HG03575 (cell line): ENCODE data around the gene IGLL5.

Experiments
- ATAC-seq: cut with Tn5 transposase; IDR thresholded peaks from one replicate; pipeline ENCODE4 v1.9.1; 2021; ENCODE audit not compliant: unreplicated experiment, insufficient number of reproducible peaks, low FRiP score; ENCODE audit errors: extremely low read depth

Gene IGLL5

GRCh38 chr22:22943521-22944267 is 56.1 kb downstream of the IGLL5 start:
- no peak for ATAC-seq

- no peak for ATAC-seq
Measured at GRCh38 chr22:22944268-22944985, 56.8 kb downstream of the IGLL5 start.

GRCh38 chr22:22945195-22945594 is 57.6 kb downstream of the IGLL5 start:
- no peak for ATAC-seq
